ENCODE measurements around the gene GADL1.

DNA sequence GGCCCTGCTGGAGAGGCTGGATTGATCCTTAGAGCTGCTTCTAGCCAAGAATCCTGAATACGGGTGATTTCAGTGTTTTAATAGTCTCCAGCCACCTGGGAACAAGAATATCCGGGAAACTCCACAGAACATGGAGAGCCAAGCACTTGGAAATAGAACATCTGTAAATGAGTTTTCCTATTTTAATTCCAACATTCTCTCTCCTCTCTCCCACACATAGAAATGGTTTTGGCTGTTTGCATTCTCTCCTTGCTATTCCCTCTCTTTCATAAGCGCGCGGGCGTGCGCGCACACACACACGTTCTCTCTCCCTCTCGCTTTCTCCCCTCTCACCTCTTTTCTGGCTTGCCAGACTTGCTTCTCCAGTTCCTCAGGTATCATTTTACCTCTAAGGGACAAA, 50.6 kb downstream of the GADL1 start:
- TF ChIP-seq, protein P1, sequence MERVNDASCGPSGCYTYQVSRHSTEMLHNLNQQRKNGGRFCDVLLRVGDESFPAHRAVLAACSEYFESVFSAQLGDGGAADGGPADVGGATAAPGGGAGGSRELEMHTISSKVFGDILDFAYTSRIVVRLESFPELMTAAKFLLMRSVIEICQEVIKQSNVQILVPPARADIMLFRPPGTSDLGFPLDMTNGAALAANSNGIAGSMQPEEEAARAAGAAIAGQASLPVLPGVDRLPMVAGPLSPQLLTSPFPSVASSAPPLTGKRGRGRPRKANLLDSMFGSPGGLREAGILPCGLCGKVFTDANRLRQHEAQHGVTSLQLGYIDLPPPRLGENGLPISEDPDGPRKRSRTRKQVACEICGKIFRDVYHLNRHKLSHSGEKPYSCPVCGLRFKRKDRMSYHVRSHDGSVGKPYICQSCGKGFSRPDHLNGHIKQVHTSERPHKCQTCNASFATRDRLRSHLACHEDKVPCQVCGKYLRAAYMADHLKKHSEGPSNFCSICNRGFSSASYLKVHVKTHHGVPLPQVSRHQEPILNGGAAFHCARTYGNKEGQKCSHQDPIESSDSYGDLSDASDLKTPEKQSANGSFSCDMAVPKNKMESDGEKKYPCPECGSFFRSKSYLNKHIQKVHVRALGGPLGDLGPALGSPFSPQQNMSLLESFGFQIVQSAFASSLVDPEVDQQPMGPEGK (tag by site-specific recombination; IDR thresholded peaks at IDR 0.05), result no peak
- TF ChIP-seq ZSCAN30 (tag by site-specific recombination; IDR thresholded peaks at IDR 0.05) (no peak), ZNF274 (IDR thresholded peaks at IDR 0.05; ENCODE audit: low read length) (no peak), ZNF274 (tag by site-specific recombination; IDR thresholded peaks at IDR 0.05; ENCODE audit: borderline replicate concordance) (no peak), ZNF843 (tag by site-specific recombination; IDR thresholded peaks at IDR 0.05) (no peak), PRDM1 (tag by site-specific recombination; IDR thresholded peaks at IDR 0.05) (no peak), ZBTB20 (tag by site-specific recombination; IDR thresholded peaks at IDR 0.05) (no peak), ZNF768 (tag by site-specific recombination; IDR thresholded peaks at IDR 0.05) (no peak), ZNF184 (tag by site-specific recombination; IDR thresholded peaks at IDR 0.05) (no peak), SP2 (tag by site-specific recombination; IDR thresholded peaks at IDR 0.05) (no peak), OVOL3 (tag by site-specific recombination; IDR thresholded peaks at IDR 0.05) (no peak)
- TF ChIP-seq, protein P2, sequence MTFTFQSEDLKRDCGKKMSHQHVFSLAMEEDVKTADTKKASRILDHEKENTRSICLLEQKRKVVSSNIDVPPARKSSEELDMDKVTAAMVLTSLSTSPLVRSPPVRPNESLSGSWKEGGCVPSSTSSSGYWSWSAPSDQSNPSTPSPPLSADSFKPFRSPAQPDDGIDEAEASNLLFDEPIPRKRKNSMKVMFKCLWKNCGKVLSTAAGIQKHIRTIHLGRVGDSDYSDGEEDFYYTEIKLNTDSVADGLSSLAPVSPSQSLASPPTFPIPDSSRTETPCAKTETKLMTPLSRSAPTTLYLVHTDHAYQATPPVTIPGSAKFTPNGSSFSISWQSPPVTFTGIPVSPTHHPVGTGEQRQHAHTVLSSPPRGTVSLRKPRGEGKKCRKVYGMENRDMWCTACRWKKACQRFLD (tag by site-specific recombination; IDR thresholded peaks at IDR 0.05), result no peak
- TF ChIP-seq, protein P3, sequence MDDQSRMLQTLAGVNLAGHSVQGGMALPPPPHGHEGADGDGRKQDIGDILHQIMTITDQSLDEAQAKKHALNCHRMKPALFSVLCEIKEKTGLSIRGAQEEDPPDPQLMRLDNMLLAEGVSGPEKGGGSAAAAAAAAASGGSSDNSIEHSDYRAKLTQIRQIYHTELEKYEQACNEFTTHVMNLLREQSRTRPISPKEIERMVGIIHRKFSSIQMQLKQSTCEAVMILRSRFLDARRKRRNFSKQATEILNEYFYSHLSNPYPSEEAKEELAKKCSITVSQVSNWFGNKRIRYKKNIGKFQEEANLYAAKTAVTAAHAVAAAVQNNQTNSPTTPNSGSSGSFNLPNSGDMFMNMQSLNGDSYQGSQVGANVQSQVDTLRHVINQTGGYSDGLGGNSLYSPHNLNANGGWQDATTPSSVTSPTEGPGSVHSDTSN (CRISPR knock-in tag; IDR thresholded peaks at IDR 0.05), result no peak
- TF ChIP-seq, protein P4, sequence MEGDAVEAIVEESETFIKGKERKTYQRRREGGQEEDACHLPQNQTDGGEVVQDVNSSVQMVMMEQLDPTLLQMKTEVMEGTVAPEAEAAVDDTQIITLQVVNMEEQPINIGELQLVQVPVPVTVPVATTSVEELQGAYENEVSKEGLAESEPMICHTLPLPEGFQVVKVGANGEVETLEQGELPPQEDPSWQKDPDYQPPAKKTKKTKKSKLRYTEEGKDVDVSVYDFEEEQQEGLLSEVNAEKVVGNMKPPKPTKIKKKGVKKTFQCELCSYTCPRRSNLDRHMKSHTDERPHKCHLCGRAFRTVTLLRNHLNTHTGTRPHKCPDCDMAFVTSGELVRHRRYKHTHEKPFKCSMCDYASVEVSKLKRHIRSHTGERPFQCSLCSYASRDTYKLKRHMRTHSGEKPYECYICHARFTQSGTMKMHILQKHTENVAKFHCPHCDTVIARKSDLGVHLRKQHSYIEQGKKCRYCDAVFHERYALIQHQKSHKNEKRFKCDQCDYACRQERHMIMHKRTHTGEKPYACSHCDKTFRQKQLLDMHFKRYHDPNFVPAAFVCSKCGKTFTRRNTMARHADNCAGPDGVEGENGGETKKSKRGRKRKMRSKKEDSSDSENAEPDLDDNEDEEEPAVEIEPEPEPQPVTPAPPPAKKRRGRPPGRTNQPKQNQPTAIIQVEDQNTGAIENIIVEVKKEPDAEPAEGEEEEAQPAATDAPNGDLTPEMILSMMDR (tag by site-specific recombination; IDR thresholded peaks at IDR 0.05), result no peak
